ENCODE measurements around the gene SLC2A4.

The SLC2A4 gene

DNA sequence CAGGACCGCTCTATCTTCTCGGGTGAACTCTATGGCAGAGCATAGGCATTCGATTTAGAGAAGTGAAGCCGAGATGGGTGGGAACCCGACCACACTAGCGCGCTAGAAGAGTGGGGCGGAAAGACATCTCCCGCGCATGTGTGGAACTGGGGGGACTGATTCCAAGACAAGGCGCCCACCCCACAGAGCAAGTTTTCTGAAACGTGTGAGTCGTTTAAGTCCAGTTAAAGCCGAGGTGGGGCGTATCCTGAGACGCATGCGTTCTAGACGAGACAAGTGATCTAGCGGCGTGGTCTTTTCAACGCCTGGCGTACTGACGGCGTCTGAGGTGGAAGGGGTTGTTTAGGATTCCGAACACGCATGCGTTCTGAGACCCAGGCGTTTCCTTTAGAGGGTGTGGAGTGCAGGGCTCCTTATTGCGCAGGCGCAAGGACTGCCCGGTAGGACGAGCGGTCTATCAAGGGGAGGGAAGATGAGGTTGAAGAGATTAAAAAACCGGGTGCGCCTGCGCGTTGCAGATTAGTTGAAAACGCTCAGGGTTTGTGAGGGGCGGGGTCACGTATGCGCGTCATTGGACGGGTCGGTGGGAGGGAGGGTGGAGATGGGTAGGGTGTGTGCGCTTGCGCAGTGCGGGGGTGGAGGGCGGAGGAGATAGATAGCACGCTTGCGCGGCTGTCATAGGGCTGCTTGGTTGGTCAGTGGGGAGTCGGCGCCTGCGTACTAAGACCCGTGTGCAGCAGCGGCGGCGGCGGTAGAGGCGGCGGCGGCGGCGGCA lies 25.6 kb downstream of the SLC2A4 start, which contains the start of gene EIF5A:
Gene EIF5A, plus strand, starts transcription at position 718 of the 775 bp plus-strand sequence. CDS start 2,008 bp downstream, outside the sequence.
- TF ChIP-seq, protein P1, sequence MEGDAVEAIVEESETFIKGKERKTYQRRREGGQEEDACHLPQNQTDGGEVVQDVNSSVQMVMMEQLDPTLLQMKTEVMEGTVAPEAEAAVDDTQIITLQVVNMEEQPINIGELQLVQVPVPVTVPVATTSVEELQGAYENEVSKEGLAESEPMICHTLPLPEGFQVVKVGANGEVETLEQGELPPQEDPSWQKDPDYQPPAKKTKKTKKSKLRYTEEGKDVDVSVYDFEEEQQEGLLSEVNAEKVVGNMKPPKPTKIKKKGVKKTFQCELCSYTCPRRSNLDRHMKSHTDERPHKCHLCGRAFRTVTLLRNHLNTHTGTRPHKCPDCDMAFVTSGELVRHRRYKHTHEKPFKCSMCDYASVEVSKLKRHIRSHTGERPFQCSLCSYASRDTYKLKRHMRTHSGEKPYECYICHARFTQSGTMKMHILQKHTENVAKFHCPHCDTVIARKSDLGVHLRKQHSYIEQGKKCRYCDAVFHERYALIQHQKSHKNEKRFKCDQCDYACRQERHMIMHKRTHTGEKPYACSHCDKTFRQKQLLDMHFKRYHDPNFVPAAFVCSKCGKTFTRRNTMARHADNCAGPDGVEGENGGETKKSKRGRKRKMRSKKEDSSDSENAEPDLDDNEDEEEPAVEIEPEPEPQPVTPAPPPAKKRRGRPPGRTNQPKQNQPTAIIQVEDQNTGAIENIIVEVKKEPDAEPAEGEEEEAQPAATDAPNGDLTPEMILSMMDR (IDR thresholded peaks at IDR 0.05; ENCODE audit: low read depth, low read length): no peak
- peak; percentile 100 for DNase-seq (ENCODE audit: low read depth in 2 of 2)

DNA sequence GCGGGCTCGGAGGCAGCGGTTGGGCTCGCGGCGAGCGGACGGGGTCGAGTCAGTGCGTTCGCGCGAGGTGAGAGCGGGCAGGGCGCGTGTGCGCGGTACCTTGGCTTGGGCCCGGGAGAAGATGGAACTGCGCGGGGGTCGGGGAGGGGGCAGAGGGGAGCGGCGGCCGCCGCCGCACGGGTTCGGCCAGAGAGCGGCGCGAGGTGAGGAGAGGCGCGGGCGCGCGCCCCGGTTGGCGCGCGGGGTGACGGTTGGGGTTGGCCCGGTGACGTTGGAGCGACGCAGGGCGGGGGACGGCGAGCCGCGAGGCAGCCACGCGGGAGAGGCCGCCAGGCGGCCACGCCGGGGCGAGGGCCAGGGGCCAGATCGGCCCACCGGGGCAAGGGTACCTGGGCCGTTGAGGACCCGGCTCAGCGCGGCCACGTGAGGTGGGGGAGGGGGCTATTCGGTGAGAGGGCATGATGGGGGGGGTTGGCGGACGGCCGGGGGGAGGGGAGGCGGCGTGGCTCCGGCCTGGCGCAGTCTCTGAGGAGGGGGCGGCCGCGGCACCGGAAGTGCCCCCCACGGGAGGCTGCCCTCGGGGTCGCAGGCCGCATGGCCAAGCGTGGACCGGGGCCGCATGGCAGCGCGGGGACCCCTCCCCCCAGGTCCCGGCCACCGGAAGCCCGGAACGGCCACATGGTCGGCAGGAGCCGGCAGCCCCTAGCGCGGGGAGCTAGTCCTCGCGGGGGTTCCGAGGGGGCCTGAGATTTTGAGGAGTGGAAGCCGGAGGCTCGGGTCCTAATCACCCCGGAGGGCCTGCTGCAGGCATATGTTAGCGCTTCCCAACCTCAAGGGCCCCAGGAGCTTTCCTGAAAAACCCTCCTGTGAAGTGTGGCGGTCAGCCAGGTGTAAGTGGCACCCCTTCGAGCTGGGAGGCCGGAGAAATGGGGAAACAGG lies 26.4 kb downstream of the SLC2A4 start:
- DNase-seq (ENCODE audit: low read depth in 2 of 2): peak; percentile 37 to 51
- TF ChIP-seq, protein P1 (IDR thresholded peaks at IDR 0.05; ENCODE audit: low read depth, low read length): no peak
- H3K4me3 ChIP-seq (replicated peaks in 1 of 2; ENCODE audit: low read depth in 2 of 2, low read length in 2 of 2): peak overlapping the region; percentile 89 to 93

More for the DNA sequence above, 25.6 kb downstream of the SLC2A4 start, which contains the start of gene EIF5A:
- H3K4me3 ChIP-seq (replicated peaks in 1 of 2; ENCODE audit: low read depth in 2 of 2, low read length in 2 of 2): peak within 1 kb of the TSS; percentile 89 to 93

DNA sequence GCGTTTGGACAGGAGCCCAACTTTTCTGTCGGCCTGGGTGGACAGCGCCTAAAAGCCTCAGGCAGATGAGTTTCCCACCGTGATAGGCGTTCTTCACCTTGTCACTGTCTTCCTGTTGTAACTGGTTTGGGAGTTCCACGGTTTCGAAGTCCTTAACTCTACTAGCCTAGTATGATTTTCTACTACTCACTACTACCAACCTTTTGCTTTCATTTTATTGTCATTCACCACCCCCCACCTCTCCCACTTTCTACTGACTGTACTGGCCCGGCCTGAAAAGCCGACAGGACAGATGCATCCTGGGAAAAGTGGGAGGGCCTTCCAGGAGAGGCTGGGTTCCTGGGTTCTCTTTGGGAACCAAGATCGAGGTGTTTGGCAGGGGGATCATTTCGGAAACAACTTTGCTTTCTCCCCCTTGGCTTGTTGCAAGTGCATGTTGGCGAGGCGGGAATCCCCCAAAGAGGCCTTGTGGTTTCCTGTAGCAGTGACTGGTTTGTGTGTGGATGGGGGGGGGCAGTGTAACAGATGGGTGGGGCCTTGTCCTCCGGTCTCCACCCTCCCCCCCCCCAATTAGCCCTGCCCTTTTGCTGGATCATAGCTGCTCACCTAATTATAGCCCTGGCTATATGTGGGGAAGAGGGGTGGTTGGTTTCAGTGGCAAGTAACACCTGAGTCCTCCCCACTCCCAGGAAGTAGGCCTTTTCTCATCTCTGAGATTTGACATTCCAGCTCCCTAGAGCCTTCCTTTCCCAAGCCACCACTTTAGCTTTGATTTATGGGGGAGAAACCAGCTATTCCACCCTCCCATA lies 27.3 kb downstream of the SLC2A4 start:
- peak; percentile 83 to 86 for DNase-seq (ENCODE audit: low read depth in 2 of 2)
- TF ChIP-seq, protein P1 (IDR thresholded peaks at IDR 0.05; ENCODE audit: low read depth, low read length): no peak
- peak overlapping the region; percentile 89 to 93 for H3K4me3 ChIP-seq (replicated peaks in 1 of 2; ENCODE audit: low read depth in 2 of 2, low read length in 2 of 2)

DNA sequence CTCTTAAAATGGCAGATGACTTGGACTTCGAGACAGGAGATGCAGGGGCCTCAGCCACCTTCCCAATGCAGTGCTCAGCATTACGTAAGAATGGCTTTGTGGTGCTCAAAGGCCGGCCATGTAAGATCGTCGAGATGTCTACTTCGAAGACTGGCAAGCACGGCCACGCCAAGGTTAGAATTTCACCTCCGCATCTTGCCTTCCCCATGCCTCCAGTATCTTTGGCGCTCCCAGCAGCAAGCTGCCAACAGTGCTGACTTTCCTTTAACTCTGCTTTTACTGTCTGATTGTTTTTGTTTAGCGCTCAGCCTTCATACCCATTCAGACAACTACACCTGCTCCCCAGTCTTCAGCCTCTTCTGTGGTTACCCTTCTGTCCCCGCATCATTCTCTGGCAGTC lies 28.1 kb downstream of the SLC2A4 start:
- H3K4me3 ChIP-seq (replicated peaks in 1 of 2; ENCODE audit: low read depth in 2 of 2, low read length in 2 of 2): peak overlapping the region; percentile 89 to 93
- no peak for DNase-seq (ENCODE audit: low read depth in 2 of 2)
- TF ChIP-seq, protein P1 (IDR thresholded peaks at IDR 0.05; ENCODE audit: low read depth, low read length): no peak

DNA sequence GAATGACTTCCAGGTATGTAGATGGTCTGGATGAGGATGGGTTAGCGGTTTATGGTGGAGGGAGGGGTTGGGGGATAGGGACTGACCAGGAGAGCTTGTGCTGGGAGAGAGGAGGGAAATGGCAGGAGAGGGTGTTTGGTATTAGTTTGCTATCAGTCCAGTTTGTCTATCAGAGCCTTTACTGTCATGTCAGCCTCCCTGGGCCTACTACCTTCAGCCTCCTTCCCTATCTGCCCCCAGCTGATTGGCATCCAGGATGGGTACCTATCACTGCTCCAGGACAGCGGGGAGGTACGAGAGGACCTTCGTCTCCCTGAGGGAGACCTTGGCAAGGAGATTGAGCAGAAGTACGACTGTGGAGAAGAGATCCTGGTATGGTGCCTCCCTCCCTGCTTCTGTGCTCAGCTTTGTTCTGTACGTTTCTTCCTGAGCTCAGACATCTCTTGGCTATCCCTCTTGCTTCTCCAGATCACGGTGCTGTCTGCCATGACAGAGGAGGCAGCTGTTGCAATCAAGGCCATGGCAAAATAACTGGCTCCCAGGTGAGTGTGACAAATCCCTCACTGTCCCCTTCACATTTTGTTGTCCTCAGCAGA lies 29.7 kb downstream of the SLC2A4 start:
- TF ChIP-seq, protein P1 (IDR thresholded peaks at IDR 0.05; ENCODE audit: low read depth, low read length): no peak
- no peak for DNase-seq (ENCODE audit: low read depth in 2 of 2)

More for the DNA sequence above, 29.7 kb downstream of the SLC2A4 start:
- no peak overlapping the region for H3K4me3 ChIP-seq (replicated peaks in 1 of 2; ENCODE audit: low read depth in 2 of 2, low read length in 2 of 2)

Measured in cardiac fibroblast (primary cell).